ENCODE measurements around the gene TALDO1. TPM values are rescaled to one million over a fixed set of nuclear protein-coding genes. Genes with fewer than 3 reads are reported as not detected.
A peak's percentile ranks its signal among the peaks of the same experiment; 100 is the strongest.

Gene TALDO1
- total and polyA plus RNA-seq, 2 experiments from 2014 or later = 353 to 402 TPM

DNA sequence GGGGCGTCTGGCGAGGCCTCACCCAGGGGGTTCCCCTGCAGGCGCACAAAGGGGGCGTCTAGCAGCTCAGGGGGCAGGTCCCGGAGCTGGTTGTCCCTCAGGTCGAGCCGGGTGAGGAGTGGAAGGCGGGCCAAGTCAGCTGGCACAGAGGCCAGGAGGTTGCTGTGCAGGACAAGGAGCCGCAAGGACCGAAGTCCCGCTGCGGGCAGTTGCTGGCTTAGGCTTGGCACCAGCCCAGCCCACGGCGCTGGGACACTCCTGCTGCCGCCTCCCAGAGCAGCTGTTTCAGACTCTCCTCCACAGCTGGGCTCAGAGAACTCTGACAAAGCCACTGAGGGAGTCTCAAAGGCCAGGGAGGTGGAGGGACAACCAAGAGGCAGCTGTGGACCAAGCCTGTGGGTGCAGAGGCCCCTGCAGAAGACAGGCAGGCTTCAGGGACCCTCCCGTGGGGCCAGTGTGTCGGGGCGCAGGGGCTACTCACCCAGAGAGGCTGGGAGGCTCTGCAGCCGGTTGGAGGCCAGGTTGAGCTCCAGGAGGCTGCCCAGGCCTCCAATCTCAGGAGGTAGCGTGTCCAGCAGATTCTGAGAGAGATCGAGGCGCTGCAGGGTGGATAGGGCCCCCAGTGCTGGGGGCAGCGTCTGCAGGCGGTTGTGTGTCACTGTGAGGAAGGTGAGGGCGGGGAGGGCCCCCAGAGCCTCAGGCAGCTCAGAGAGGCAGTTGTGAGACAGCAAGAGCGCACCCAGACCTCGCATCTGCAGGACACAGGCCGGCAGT is 55.6 kb downstream of the TALDO1 start:
- H3K27ac Mint-ChIP-seq = no peak overlapping the region
- H4K20me1 ChIP-seq (replicated peaks; ENCODE audit: insufficient read depth) = no peaks in the 10 kb centered on the region
- peaks cover 2% of the 10 kb centered on the region; the same call in 1 of the 3 replicates for H3K36me3 Mint-ChIP-seq (ENCODE audit: low read depth)
- H3K36me3 ChIP-seq (ENCODE audit: insufficient read depth) = no peaks in the 10 kb centered on the region
- no peak overlapping the region for H3K4me3 ChIP-seq
- H3K9me2 ChIP-seq (ENCODE audit: insufficient read depth) = no peaks in the 10 kb centered on the region
- ATAC-seq (no peak), DNase-seq (ENCODE audit: low spot score) (no peak)
- H3K4me2 ChIP-seq = no peak overlapping the region
- H3K27me3 Mint-ChIP-seq (ENCODE audit: insufficient read depth, low read depth, poor library complexity) = peaks cover 13% of the 10 kb centered on the region
- no peak overlapping the region for H3K27ac ChIP-seq (ENCODE audit: low read depth)
- peaks cover 22% of the 10 kb centered on the region; the same call in 1 of the 2 replicates for H3F3A ChIP-seq (replicated peaks; ENCODE audit: low read depth)
- no peaks in the 10 kb centered on the region for H3K27me3 ChIP-seq (ENCODE audit: insufficient read depth)
- no peak overlapping the region for H2AFZ ChIP-seq
- H3K4me1 ChIP-seq (ENCODE audit: insufficient read depth) = peaks cover 7% of the 10 kb centered on the region; the same call in 1 of the 2 replicates
- H3K79me2 ChIP-seq (replicated peaks; ENCODE audit: insufficient read depth) = peaks cover 6% of the 10 kb centered on the region
- H3K4me1 Mint-ChIP-seq = peaks cover 5% of the 10 kb centered on the region; the same call in 2 of the 3 replicates
- no peaks in the 10 kb centered on the region for H3K9me3 Mint-ChIP-seq
- TF ChIP-seq CREB1 (CRISPR knock-in tag; IDR thresholded peaks at IDR 0.05; ENCODE audit: low read depth) (no peak), NANOG (IDR thresholded peaks at IDR 0.05; ENCODE audit: borderline replicate concordance) (no peak), EZH2phosphoT487 (IDR thresholded peaks at IDR 0.05; ENCODE audit: unreplicated experiment) (no peak)
- TF ChIP-seq, protein P1, sequence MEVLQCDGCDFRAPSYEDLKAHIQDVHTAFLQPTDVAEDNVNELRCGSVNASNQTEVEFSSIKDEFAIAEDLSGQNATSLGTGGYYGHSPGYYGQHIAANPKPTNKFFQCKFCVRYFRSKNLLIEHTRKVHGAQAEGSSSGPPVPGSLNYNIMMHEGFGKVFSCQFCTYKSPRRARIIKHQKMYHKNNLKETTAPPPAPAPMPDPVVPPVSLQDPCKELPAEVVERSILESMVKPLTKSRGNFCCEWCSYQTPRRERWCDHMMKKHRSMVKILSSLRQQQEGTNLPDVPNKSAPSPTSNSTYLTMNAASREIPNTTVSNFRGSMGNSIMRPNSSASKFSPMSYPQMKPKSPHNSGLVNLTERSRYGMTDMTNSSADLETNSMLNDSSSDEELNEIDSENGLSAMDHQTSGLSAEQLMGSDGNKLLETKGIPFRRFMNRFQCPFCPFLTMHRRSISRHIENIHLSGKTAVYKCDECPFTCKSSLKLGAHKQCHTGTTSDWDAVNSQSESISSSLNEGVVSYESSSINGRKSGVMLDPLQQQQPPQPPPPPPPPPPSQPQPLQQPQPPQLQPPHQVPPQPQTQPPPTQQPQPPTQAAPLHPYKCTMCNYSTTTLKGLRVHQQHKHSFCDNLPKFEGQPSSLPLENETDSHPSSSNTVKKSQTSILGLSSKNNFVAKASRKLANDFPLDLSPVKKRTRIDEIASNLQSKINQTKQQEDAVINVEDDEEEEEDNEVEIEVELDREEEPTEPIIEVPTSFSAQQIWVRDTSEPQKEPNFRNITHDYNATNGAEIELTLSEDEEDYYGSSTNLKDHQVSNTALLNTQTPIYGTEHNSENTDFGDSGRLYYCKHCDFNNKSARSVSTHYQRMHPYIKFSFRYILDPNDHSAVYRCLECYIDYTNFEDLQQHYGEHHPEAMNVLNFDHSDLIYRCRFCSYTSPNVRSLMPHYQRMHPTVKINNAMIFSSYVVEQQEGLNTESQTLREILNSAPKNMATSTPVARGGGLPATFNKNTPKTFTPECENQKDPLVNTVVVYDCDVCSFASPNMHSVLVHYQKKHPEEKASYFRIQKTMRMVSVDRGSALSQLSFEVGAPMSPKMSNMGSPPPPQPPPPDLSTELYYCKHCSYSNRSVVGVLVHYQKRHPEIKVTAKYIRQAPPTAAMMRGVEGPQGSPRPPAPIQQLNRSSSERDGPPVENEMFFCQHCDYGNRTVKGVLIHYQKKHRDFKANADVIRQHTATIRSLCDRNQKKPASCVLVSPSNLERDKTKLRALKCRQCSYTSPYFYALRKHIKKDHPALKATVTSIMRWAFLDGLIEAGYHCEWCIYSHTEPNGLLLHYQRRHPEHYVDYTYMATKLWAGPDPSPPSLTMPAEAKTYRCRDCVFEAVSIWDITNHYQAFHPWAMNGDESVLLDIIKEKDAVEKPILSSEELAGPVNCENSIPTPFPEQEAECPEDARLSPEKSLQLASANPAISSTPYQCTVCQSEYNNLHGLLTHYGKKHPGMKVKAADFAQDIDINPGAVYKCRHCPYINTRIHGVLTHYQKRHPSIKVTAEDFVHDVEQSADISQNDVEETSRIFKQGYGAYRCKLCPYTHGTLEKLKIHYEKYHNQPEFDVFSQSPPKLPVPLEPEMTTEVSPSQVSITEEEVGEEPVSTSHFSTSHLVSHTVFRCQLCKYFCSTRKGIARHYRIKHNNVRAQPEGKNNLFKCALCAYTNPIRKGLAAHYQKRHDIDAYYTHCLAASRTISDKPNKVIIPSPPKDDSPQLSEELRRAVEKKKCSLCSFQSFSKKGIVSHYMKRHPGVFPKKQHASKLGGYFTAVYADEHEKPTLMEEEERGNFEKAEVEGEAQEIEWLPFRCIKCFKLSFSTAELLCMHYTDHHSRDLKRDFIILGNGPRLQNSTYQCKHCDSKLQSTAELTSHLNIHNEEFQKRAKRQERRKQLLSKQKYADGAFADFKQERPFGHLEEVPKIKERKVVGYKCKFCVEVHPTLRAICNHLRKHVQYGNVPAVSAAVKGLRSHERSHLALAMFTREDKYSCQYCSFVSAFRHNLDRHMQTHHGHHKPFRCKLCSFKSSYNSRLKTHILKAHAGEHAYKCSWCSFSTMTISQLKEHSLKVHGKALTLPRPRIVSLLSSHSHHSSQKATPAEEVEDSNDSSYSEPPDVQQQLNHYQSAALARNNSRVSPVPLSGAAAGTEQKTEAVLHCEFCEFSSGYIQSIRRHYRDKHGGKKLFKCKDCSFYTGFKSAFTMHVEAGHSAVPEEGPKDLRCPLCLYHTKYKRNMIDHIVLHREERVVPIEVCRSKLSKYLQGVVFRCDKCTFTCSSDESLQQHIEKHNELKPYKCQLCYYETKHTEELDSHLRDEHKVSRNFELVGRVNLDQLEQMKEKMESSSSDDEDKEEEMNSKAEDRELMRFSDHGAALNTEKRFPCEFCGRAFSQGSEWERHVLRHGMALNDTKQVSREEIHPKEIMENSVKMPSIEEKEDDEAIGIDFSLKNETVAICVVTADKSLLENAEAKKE (CRISPR knock-in tag; IDR thresholded peaks at IDR 0.05) = no peak
- no peak overlapping the region for H3K4me3 Mint-ChIP-seq

DNA sequence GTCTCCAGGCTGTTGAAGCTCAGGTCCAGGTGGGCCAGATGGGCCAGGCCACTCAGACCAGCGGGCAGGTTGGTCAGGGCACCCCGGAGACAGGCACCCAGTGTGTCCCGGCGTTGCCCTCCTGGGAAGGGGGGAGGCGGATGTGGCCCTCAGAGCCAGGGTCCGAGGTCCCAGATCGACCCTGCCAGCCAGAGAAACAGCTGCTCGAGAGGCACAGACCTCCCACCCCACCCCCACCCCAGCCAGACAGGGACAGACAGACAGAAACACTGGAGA is 56.1 kb downstream of the TALDO1 start:
- H3K4me1 Mint-ChIP-seq = peaks cover 7% of the 10 kb centered on the region; the same call in 2 of the 3 replicates
- H3K27ac Mint-ChIP-seq = no peak overlapping the region
- peaks cover 7% of the 10 kb centered on the region; the same call in 1 of the 2 replicates for H3K4me1 ChIP-seq (ENCODE audit: insufficient read depth)
- peaks cover 16% of the 10 kb centered on the region for H3K27me3 Mint-ChIP-seq (ENCODE audit: insufficient read depth, low read depth, poor library complexity)
- H3K27ac ChIP-seq (ENCODE audit: low read depth) = no peak overlapping the region
- no peaks in the 10 kb centered on the region for H3K9me3 Mint-ChIP-seq
- ATAC-seq = no peak
- DNase-seq (ENCODE audit: low spot score) = no peak
- H3K4me3 ChIP-seq = no peak overlapping the region; the same call in 1 of the 2 replicates
- no peaks in the 10 kb centered on the region for H4K20me1 ChIP-seq (replicated peaks; ENCODE audit: insufficient read depth)
- H3K9me2 ChIP-seq (ENCODE audit: insufficient read depth) = no peaks in the 10 kb centered on the region
- peak overlapping the region; percentile 76; the same call in 1 of the 3 replicates for H3K4me3 Mint-ChIP-seq
- H3K79me2 ChIP-seq (replicated peaks; ENCODE audit: insufficient read depth) = peaks cover 11% of the 10 kb centered on the region
- H3F3A ChIP-seq (replicated peaks; ENCODE audit: low read depth) = peaks cover 24% of the 10 kb centered on the region; the same call in 1 of the 2 replicates
- H3K36me3 Mint-ChIP-seq (ENCODE audit: low read depth) = peaks cover 2% of the 10 kb centered on the region; the same call in 1 of the 3 replicates
- H3K27me3 ChIP-seq (ENCODE audit: insufficient read depth) = no peaks in the 10 kb centered on the region
- H3K36me3 ChIP-seq (ENCODE audit: insufficient read depth) = no peaks in the 10 kb centered on the region
- no peak overlapping the region for H2AFZ ChIP-seq
- no peak overlapping the region for H3K4me2 ChIP-seq
- TF ChIP-seq, protein P1 (CRISPR knock-in tag; IDR thresholded peaks at IDR 0.05) = no peak
